VCaP (cell line): ENCODE measurements around the gene TRIP4.
"Not testable (repeated sequence)": the region's sequence is repeated elsewhere in the genome, so short reads cannot be mapped to it uniquely, and the experiment has no call there.

Experiments used
- H3K27ac ChIP-seq: fragments of 450-650 bp; 2 replicates; pipeline ENCODE4 v1.5.1; 2017
- TF ChIP-seq, protein P1 (sequence below): fragments of 450-650 bp; conservative IDR thresholded peaks from 2 replicates; pipeline ENCODE4 v1.5.1; 2017; ENCODE audit warnings: mild to moderate bottlenecking, moderate library complexity

Gene TRIP4

DNA sequence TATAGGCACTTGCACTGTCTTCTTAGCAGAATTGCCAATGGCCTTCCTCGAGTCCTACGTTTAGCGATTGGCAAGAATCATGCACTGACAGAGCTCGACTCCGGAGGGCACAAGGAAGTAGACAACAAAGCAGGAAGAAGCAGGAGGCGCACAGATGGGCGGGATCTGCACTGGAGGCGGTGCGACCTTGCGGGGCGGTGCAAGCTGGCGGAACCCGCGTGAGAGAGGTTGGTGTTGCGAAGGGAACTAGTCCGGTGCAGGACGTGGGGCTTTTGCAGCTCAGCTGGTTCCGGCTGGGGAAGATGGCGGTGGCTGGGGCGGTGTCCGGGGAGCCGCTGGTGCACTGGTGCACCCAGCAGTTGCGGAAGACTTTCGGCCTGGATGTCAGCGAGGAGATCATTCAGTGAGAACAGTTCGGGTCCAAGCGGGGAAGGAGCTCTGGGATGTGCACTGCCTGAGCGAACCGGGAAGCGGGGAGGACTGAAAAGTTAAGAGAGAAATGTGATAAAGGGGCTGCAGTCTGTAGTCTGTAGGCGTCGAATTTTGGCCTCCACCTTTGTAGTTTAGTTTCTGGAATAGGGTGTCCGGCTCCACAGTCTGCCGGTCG, at the start of gene TRIP4:
Gene TRIP4 (plus strand): TSS at position 275 of the 607 bp plus-strand sequence. CDS start 28 bp downstream, at position 303.
- peak within 1 kb of the TSS; percentile 74 for H3K27ac ChIP-seq
- TF ChIP-seq, protein P1, sequence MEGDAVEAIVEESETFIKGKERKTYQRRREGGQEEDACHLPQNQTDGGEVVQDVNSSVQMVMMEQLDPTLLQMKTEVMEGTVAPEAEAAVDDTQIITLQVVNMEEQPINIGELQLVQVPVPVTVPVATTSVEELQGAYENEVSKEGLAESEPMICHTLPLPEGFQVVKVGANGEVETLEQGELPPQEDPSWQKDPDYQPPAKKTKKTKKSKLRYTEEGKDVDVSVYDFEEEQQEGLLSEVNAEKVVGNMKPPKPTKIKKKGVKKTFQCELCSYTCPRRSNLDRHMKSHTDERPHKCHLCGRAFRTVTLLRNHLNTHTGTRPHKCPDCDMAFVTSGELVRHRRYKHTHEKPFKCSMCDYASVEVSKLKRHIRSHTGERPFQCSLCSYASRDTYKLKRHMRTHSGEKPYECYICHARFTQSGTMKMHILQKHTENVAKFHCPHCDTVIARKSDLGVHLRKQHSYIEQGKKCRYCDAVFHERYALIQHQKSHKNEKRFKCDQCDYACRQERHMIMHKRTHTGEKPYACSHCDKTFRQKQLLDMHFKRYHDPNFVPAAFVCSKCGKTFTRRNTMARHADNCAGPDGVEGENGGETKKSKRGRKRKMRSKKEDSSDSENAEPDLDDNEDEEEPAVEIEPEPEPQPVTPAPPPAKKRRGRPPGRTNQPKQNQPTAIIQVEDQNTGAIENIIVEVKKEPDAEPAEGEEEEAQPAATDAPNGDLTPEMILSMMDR = no peak

DNA sequence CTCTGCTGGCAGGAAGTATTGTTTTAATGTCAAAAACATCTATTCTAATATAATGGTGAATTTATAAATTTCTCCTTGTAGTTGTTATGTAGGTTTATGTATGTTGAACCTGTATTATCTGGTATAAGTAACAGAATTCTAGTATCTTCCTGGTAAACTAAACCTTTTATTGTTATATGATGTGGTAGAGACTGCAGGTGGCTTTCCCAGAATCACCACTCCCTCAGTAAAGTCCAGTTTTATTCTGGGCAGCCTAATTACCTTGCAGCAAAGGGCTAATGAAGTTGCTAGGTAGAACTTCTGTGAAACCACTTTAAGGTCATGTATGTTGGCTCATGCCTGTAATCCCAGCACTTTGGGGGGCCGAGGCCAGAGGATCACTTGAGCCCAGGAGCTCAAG, 47.3 kb upstream of the TRIP4 start:
- TF ChIP-seq, protein P1 = no peak
- no peak overlapping the region for H3K27ac ChIP-seq

DNA sequence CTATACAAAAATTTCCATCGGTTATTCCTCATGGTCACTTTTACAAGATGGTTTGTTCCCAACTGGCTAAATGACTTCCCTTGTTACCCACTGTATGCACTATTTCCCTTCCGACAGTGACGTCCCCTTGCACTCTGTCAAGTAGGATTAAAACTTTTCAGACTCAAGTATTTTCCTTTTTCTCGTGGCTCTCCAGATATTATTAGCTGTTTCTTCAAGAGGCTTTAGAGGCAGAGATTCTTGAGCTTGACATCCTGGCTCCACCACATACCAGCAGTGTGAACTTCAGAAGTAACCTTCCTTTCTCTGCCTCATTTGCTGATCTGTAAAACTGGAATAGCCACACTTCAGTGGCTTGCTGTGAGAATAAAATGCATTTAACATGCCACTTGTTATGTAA, 45.7 kb upstream of the TRIP4 start:
- TF ChIP-seq, protein P1 = no peak
- H3K27ac ChIP-seq = no peak overlapping the region

DNA sequence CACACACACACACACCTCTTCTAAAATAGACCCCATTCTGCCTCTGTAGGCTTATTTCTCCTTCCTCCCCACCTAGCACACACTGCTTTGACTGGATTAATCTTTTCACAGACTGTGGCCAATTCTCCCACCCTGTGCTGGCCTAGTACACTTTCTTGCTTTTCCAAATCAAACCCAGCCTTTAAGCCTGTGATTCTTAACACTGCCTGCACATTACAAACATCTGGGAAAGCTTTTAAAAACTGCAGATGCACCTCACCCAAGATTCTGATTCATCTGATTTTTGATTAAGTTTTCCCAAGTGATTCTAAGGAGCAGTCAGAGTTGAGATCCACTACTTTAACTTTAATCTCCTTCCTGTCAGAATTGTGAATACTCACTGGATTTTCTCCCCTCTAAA, 44.4 kb upstream of the TRIP4 start:
- TF ChIP-seq, protein P1 = no peak
- H3K27ac ChIP-seq = no peak overlapping the region

DNA sequence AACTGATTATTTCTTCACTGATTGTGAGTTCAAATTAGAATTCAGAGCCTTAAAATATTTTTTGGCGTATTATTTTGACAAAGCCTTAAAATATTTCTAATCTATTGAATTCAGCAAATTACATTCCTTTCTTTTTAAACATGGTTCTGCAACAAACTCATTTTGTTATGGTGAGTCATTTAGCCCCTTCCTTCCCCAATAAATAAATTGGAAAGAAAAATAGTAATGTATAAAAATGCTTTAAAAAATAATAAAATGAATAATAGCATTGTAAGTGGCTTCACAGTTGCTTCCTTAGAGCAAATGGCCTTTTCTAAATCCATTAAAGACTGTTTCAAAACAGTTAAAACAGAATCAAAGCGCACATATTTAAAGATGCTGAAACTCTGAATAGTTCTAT, 43.8 kb upstream of the TRIP4 start:
- TF ChIP-seq, protein P1 = no peak
- H3K27ac ChIP-seq = no peak overlapping the region

DNA sequence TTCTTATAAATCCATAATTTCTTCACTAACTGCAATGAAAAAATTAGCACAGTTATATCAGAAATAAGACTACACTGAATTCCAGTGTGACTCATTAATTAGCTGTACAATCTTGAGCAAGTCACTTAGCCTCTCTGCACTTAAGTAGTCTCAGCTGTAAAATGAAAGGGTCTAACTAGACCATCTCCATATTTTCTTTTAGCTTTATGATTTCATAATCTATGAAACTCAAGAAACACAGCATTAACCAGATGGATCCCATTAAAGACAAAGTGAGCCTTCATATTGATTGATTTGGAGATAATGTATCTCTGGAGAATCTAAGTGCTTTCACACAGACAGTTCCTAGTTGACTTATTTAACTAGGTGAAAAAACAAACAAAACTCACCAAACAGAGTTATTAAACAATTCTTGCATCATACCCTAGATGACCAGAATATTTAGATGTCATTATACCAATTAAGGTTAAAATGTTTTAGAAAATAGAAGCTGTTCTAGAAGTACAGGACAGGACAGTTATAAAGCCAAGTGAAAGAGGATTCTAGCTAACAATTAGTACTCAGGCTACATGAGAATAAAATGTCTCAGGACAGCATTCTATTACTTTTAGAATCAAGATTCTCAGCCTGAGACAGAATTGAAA, 42.9 kb upstream of the TRIP4 start:
- H3K27ac ChIP-seq = no peak overlapping the region
- TF ChIP-seq, protein P1 = no peak

DNA sequence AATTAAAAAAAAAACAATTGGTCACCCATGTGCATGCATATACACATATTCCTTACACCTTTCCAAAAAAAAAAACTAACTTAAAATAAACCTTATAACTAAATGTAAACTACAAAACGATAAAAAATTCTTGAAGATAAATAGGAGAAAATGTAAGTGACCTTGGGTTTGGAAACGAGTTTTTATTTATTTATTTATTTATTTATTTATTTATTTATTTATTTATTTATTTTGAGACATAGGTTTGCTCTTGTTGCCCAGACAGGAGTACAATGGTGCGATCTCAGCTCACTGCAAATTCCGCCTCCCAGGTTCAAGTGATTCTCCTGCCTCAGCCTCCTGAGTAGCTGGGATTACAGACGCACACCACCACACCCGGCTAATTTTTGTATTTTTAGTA, 41.4 kb upstream of the TRIP4 start:
- not testable (repeated sequence) for H3K27ac ChIP-seq

DNA sequence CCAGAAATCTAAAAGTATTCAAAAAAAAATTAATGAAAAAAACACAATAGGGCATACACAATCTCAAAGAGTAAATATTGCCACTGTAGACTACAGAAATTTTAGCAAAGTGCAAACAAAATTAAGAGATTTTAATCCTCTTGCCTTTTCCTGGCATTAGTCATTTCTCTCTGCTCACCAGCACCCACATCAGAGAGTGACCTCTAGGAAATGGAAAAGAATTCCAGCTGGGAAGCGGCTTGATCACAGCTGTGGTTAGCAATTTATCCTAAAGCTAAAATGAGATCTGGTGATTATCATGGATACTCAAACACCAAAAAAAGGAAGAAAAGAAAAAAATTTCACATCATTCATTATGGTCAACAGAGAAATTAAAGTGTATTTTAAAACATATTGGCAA, 39.2 kb upstream of the TRIP4 start:
- no peak overlapping the region for H3K27ac ChIP-seq
- TF ChIP-seq, protein P1 = no peak
